Endothelial cell of umbilical vein (primary cell): ENCODE measurements around the gene NLGN4Y. TPM values are rescaled to one million over a fixed set of nuclear protein-coding genes. Genes with fewer than 3 reads are reported as not detected.
A peak's percentile ranks its signal among the peaks of the same experiment; 100 is the strongest.

Experiments
- BruUV-seq: library from RNA; stranded (reverse); fragments of 400-500 nt; replicated peaks from 2 replicates; lab custom pipeline; 2021; lab: Mats Ljungman, UMichigan
- CTCF ChIA-PET: fragments of 300-600, 350-600 bp; sonication (Branson Sonifier 250); formaldehyde crosslinking; loops from one replicate; lab custom pipeline; 2021; ENCODE audit warnings: antibody characterized with exemption, inconsistent platforms; lab: Charles Lee
- POLR2A ChIA-PET: fragments of 300-600, 350-600 bp; sonication (Branson Sonifier 250); formaldehyde crosslinking; loops from one replicate; lab custom pipeline; 2021; ENCODE audit warnings: antibody characterized with exemption, inconsistent platforms; lab: Charles Lee
- DNase-seq: peaks from one replicate; pipeline ENCODE4 v3.0.0-alpha.2; 2011; ENCODE audit warnings: low read depth, low spot score
- FAIRE-seq: peaks from 2 replicates; lab custom pipeline; 2011; peaks lifted over from hg19 to GRCh38; lab: Jason Lieb, UNC
- H2AFZ ChIP-seq: 2 replicates; pipeline ENCODE4 v1.6.0; 2012; ENCODE audit warnings: low read depth, low read length, control low read depth, inconsistent platforms
- H3K27ac ChIP-seq: 2 replicates; pipeline ENCODE4 v1.5.1; 2011; ENCODE audit warnings: low read depth, mild to moderate bottlenecking, control low read depth, low read length, moderate library complexity; ENCODE audit not compliant: insufficient read depth
- H3K27me3 ChIP-seq, 2 experiments: 2 replicates each; pipeline versions ENCODE4 v1.6.0 to v1.6.1; 2011; ENCODE audit warnings: low read length in 2 of 2, mixed read lengths in 1 of 2; ENCODE audit not compliant: control insufficient read depth in 2 of 2, insufficient read depth in 2 of 2
- H3K36me3 ChIP-seq, 2 experiments: 2 replicates in 1 of 2; 3 replicates in 1 of 2; pipeline ENCODE4 v1.5.1; 2011; ENCODE audit warnings: low read length in 2 of 2, mild to moderate bottlenecking in 1 of 2, moderate library complexity in 1 of 2; ENCODE audit not compliant: control insufficient read depth in 2 of 2, insufficient read depth in 2 of 2; ENCODE audit errors: extremely low read depth in 1 of 2
- H3K4me1 ChIP-seq: 3 replicates; pipeline ENCODE4 v1.5.1; 2011; ENCODE audit warnings: mild to moderate bottlenecking, low read length; ENCODE audit not compliant: control insufficient read depth, insufficient read depth; ENCODE audit errors: extremely low read depth
- H3K4me2 ChIP-seq: 2 replicates; pipeline ENCODE4 v1.6.1; 2011; ENCODE audit warnings: low read length, control low read depth, mixed read lengths; ENCODE audit not compliant: insufficient read depth
- H3K4me3 ChIP-seq, 3 experiments: fragments of 200-600 bp in 1 of 3; sonication (generic), shearing (Covaris generic) in 1 of 3; replicated peaks in 1 of 3; 2 replicates each; pipeline ENCODE4 v1.5.1; 2011 to 2016; ENCODE audit warnings: control low read depth in 3 of 3, low read length in 3 of 3, mild to moderate bottlenecking in 2 of 3, inconsistent platforms in 1 of 3, low read depth in 1 of 3, moderate library complexity in 1 of 3; ENCODE audit not compliant: insufficient read depth in 1 of 3
- H3K79me2 ChIP-seq: 2 replicates; pipeline ENCODE4 v1.6.0; 2012; ENCODE audit warnings: low read length, inconsistent platforms; ENCODE audit not compliant: control insufficient read depth, insufficient read depth
- H3K9ac ChIP-seq: replicated peaks from 2 replicates; pipeline ENCODE3; 2011; ENCODE audit warnings: low read length, control low read depth; ENCODE audit not compliant: insufficient read depth; ENCODE audit errors: extremely low read depth
- H3K9me1 ChIP-seq: replicated peaks from 3 replicates; pipeline ENCODE4 v1.6.0; 2011; ENCODE audit warnings: mild to moderate bottlenecking, low read length; ENCODE audit not compliant: control insufficient read depth, insufficient read depth; ENCODE audit errors: extremely low read depth
- H3K9me3 ChIP-seq: replicated peaks from 2 replicates; pipeline ENCODE4 v1.5.1; 2012; ENCODE audit warnings: low read length, inconsistent platforms; ENCODE audit not compliant: control insufficient read depth, insufficient read depth
- H4K20me1 ChIP-seq: replicated peaks from 2 replicates; pipeline ENCODE3; 2011; ENCODE audit warnings: mild to moderate bottlenecking, low read length; ENCODE audit not compliant: control insufficient read depth, insufficient read depth; ENCODE audit errors: extremely low read depth
- CTCF ChIP-seq, 2 donors: IDR thresholded peaks; 1 replicate in 1 of 2; 2 replicates in 1 of 2; pipeline ENCODE4 v1.5.1; 2011; ENCODE audit warnings: low read length in 2 of 2, mild to moderate bottlenecking in 2 of 2, moderate library complexity in 2 of 2, control low read depth in 1 of 2, inconsistent platforms in 1 of 2, low read depth in 1 of 2; ENCODE audit not compliant: insufficient read depth in 1 of 2; ENCODE audit errors: extremely low read depth in 1 of 2
- EZH2 ChIP-seq: IDR thresholded peaks from 2 replicates; pipeline ENCODE4 v1.6.1; 2012; ENCODE audit warnings: borderline replicate concordance, low read depth, mild to moderate bottlenecking, moderate library complexity, low read length, inconsistent platforms; ENCODE audit not compliant: severe bottlenecking
- FOS ChIP-seq: IDR thresholded peaks from 2 replicates; pipeline ENCODE4 v1.6.1; 2011; ENCODE audit warnings: mild to moderate bottlenecking, low read length, moderate library complexity, borderline replicate concordance; ENCODE audit not compliant: insufficient read depth
- GATA2 ChIP-seq: IDR thresholded peaks from 2 replicates; pipeline ENCODE4 v1.7.0; 2011; ENCODE audit warnings: low read depth, mild to moderate bottlenecking, moderate library complexity, mixed read lengths, low read length; ENCODE audit not compliant: insufficient read length, insufficient read depth
- JUN ChIP-seq: IDR thresholded peaks from 2 replicates; pipeline ENCODE4 v1.6.1; 2011; ENCODE audit warnings: borderline replicate concordance, low read depth; ENCODE audit not compliant: insufficient read length, insufficient read depth
- MAX ChIP-seq: IDR thresholded peaks from 2 replicates; pipeline ENCODE4 v1.6.1; 2011; ENCODE audit not compliant: insufficient read depth, insufficient read length
- POLR2A ChIP-seq: IDR thresholded peaks from 2 replicates; pipeline ENCODE4 v1.6.1; 2012; ENCODE audit warnings: low read depth, mild to moderate bottlenecking, control low read depth, low read length
- POLR2AphosphoS5 ChIP-seq: IDR thresholded peaks from 2 replicates; pipeline ENCODE4 v1.6.1; 2012; ENCODE audit warnings: low read depth, mild to moderate bottlenecking, control low read depth, low read length, moderate library complexity; ENCODE audit not compliant: insufficient read depth
- dilution Hi-C: fragments of 300-500 bp; cut with MboI; formaldehyde crosslinking; loops from one replicate; pipeline ENCODE4 v1.15.0; 2019; ENCODE audit warnings: low sequenced_read_pairs; ENCODE audit not compliant: extremely low pct_ligation_motif_present
- intact Hi-C: fragments of 100-400 bp; cut with micrococcal nuclease; formaldehyde crosslinking; loops from one replicate; pipeline ENCODE4 v1.10.0; 2022
- polyA plus RNA-seq, 4 experiments: library from polyadenylated mRNA; depleted of rRNA in 3 of 4; stranded (reverse) in 3 of 4; unstranded in 1 of 4; fragments of >200 nt; gene quantifications; 2 replicates each; pipeline versions ENCODE4 v1.2.1 to v1.2.3, GENCODE V29; 2011 to 2012; ENCODE audit warnings: missing spikeins in 1 of 4
- total RNA-seq: library from RNA; stranded (reverse); gene quantifications from 2 replicates; pipeline ENCODE4 v1.2.3, GENCODE V29; 2021

The NLGN4Y gene
- total and polyA plus RNA-seq, 2 donors (not counting 3 experiments of a cell fraction or from before 2014, with no cell fraction given) = 16.0 to 26.6 TPM

- no TSS peak for BruUV-seq
- peak; percentile 26 for FAIRE-seq
- Histone ChIP-seq H3K27ac (no peak overlapping the region), H3K27me3 (no peaks in the 10 kb centered on the region), H2AFZ (no peak overlapping the region), H3K9ac (no peak overlapping the region), H4K20me1 (no peaks in the 10 kb centered on the region), H3K9me3 (no peaks in the 10 kb centered on the region), H3K4me1 (peaks cover 4% of the 10 kb centered on the region), H3K79me2 (no peaks in the 10 kb centered on the region), H3K4me3 (no peak overlapping the region), H3K9me1 (no peaks in the 10 kb centered on the region), H3K4me2 (no peak overlapping the region), H3K36me3 (no peaks in the 10 kb centered on the region)
- dilution Hi-C loops (no loop called here), intact Hi-C loops (no loop called here)
- peak; percentile 30 for DNase-seq
- CTCF ChIA-PET = no interaction called here
- POLR2A ChIA-PET = no interaction called here
- TF ChIP-seq MAX (no peak), CTCF (IDR thresholded peaks at IDR 0.05; ENCODE audit: extremely low read depth in 1 of 2, insufficient read depth in 1 of 2, low read depth in 1 of 2, low read length in 2 of 2) (no peak), POLR2AphosphoS5 (no peak), GATA2 (no peak), FOS (no peak), EZH2 (no peak), POLR2A (no peak), JUN (no peak)
These were observed 297.9 kb downstream of the NLGN4Y start for GRCh38 chrY:14822201-14822600.
